ENCODE results near the gene SLC39A6. TPM values are rescaled to one million over a fixed set of nuclear protein-coding genes. Genes with fewer than 3 reads are reported as not detected.
A peak's percentile ranks its signal among the peaks of the same experiment; 100 is the strongest.

SLC39A6 gene
- total and polyA plus RNA-seq, 2 of the 13 experiments (the other 11 are each of a cell fraction or from before 2014, with no cell fraction given), result 41.7 to 59.2 TPM

DNA sequence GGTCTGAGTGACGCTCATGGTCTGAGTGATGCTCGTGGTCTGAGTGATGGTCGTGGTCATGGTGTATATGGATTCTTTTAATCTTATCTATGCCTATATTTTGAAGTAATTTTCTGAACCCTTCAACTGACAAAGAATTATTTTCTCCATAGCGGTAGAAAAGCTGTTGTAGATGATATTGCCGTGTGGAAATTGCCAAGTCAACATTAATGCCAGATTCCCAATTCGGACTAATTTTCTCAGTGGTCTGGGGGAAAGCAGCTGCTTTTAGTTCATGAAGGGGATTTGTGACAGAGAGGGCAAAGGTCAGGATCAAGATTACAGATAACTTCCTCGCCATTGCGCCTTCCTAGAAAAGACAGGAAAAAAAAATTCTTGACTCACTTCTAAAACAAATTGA, 2.5 kb downstream of the SLC39A6 start:
- TSS peak; percentile 38 for BruUV-seq (replicated peaks)
- POLR2A ChIA-PET, result no interaction called here
- in situ Hi-C loops (cut with HindIII; ENCODE audit: extremely low pct_ligation_motif_present, low pct_unique_long_range_greater_than_20kb), result no loop called here

GRCh38 chr18:36124841-36125240, 4.3 kb downstream of the SLC39A6 start:
- FAIRE-seq (no peak), ATAC-seq (no peak), DNase-seq (ENCODE audit: low spot score) (no peak)
- H3K9ac ChIP-seq (ENCODE audit: insufficient read depth, low read depth, low read length), result no peak overlapping the region
- peaks cover 27% of the 10 kb centered on the region for H3K4me1 ChIP-seq (ENCODE audit: insufficient read depth, low read length)
- intact Hi-C loops (cut with micrococcal nuclease; ENCODE audit: unreplicated experiment) (no loop called here), in situ Hi-C loops (cut with HindIII; ENCODE audit: extremely low pct_ligation_motif_present, low pct_unique_long_range_greater_than_20kb) (no loop called here)
- H3K4me2 ChIP-seq (ENCODE audit: low read depth, low read length), result no peak overlapping the region
- peaks cover 15% of the 10 kb centered on the region for H3K79me2 ChIP-seq (ENCODE audit: insufficient read depth, low read length)
- no peak overlapping the region for H2AFZ ChIP-seq (ENCODE audit: low read length)
- BruUV-seq (replicated peaks), result no TSS peak
- POLR2A ChIA-PET, result no interaction called here
- peaks cover 2 to 24% of the 10 kb centered on the region in 2 experiments for H3K36me3 ChIP-seq (replicated peaks in 1 of 2; ENCODE audit: control insufficient read depth in 1 of 2, insufficient read depth in 2 of 2, low read length in 2 of 2)
- no peak overlapping the region for H3K27ac ChIP-seq (ENCODE audit: extremely low read length, insufficient read depth, low read length)
- no peaks in the 10 kb centered on the region for H4K20me1 ChIP-seq (ENCODE audit: insufficient read depth, low read length)
- H3K27me3 ChIP-seq (ENCODE audit: control insufficient read depth in 1 of 2, insufficient read depth in 2 of 2, low read length in 2 of 2), result no peaks in the 10 kb centered on the region
- CTCF ChIA-PET (ENCODE audit: low intra/inter-chr PET ratio, low total read pairs), result no interaction called here
- no peak for TF ChIP-seq ZNF318 (CRISPR knock-in tag; IDR thresholded peaks at IDR 0.05)
- WGBS (ENCODE audit: low lambda C conversion rate), result 95% methylated on average over 4 of the region's 4 CpGs
- H3K9me3 ChIP-seq (ENCODE audit: low read length), result no peaks in the 10 kb centered on the region
- no peak overlapping the region for H3K4me3 ChIP-seq (replicated peaks in 1 of 3; ENCODE audit: insufficient read depth in 1 of 3, low read depth in 2 of 3, low read length in 3 of 3)

More for the DNA sequence above, 2.5 kb downstream of the SLC39A6 start:
- peaks cover 33% of the 10 kb centered on the region for H3K79me2 ChIP-seq (ENCODE audit: insufficient read depth, low read length)
- no peaks in the 10 kb centered on the region for H3K9me3 ChIP-seq (ENCODE audit: low read length)
- no peak overlapping the region for H3K4me3 ChIP-seq (replicated peaks in 1 of 3; ENCODE audit: insufficient read depth in 1 of 3, low read depth in 2 of 3, low read length in 3 of 3)
- TF ChIP-seq KDM4B (CRISPR knock-in tag; IDR thresholded peaks at IDR 0.05) (no peak), MAFK (conservative IDR thresholded peaks at IDR 0.05 in 1 of 2, IDR thresholded peaks at IDR 0.05 in 1 of 2; ENCODE audit: low read length in 2 of 2) (peak; percentile 75 to 81), MAFF (IDR thresholded peaks at IDR 0.05; ENCODE audit: low read depth, low read length) (peak; percentile 65)
- no peak for FAIRE-seq
- ATAC-seq, result no peak
- H3K4me2 ChIP-seq (ENCODE audit: low read depth, low read length), result no peak overlapping the region
- no peak overlapping the region for H2AFZ ChIP-seq (ENCODE audit: low read length)
- peaks cover 7% of the 10 kb centered on the region for H4K20me1 ChIP-seq (ENCODE audit: insufficient read depth, low read length)
- CTCF ChIA-PET (ENCODE audit: low intra/inter-chr PET ratio, low total read pairs), result no interaction called here
- H3K4me1 ChIP-seq (ENCODE audit: insufficient read depth, low read length), result peaks cover 29% of the 10 kb centered on the region
- WGBS (ENCODE audit: low lambda C conversion rate), result 95% methylated on average over 8 of the region's 8 CpGs
- H3K9ac ChIP-seq (ENCODE audit: insufficient read depth, low read depth, low read length), result no peak overlapping the region
- DNase-seq (ENCODE audit: low spot score), result no peak
- peaks cover 2 to 13% of the 10 kb centered on the region in 2 experiments for H3K36me3 ChIP-seq (replicated peaks in 1 of 2; ENCODE audit: control insufficient read depth in 1 of 2, insufficient read depth in 2 of 2, low read length in 2 of 2)
- H3K27ac ChIP-seq (ENCODE audit: extremely low read length, insufficient read depth, low read length), result no peak overlapping the region
- intact Hi-C loops (cut with micrococcal nuclease; ENCODE audit: unreplicated experiment), result no loop called here
- no peaks in the 10 kb centered on the region; a peak in 1 of 5 replicates for H3K27me3 ChIP-seq (ENCODE audit: control insufficient read depth in 1 of 2, insufficient read depth in 2 of 2, low read length in 2 of 2)
